AG08396 (cell line): ENCODE results near the gene ASCL4.
"Not testable (repeated sequence)": the region's sequence is repeated elsewhere in the genome, so short reads cannot be mapped to it uniquely, and the experiment has no call there.

Experiments
- DNase-seq: peaks from one replicate; pipeline ENCODE4 v3.0.0; 2012; ENCODE audit warnings: low spot score, mixed read lengths

ASCL4 gene, protein sequence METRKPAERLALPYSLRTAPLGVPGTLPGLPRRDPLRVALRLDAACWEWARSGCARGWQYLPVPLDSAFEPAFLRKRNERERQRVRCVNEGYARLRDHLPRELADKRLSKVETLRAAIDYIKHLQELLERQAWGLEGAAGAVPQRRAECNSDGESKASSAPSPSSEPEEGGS

DNA sequence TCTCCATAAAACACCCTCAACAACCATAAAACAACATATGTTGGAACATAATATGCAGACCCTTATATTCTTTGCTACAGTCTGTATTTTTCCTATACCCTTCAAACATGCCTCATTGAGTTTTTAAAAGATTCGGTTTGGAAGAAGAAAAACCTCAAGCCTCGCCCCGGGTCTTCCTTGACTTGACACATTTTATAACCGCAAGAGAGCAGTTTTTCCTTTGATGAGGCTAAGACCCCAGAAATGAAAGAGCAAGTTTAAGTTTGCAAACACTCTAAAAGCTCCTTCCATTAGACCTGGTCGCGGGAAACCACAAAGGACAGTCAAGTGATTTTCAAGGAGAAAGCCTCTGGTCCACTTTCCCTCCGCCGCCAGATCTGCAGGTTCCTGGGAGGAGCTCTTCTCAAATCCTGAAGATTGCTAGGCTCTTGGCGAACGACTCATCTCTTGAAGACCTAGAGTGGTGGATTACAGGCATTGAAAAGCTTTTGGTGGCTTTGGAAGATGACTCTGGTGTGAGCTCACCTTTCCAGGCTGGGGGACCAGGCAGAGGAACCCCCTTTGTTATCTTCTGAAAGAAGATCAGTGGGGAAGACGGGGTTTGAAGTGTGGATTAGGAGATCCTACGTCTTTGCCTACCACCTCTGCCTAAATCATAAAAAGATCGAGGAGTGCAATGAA lies at the start of gene ASCL4:
Gene ASCL4, plus strand, starts transcription at position 356 of the 681 bp plus-strand sequence. CDS start 515 bp downstream, outside the sequence.
- DNase-seq: no peak

DNA sequence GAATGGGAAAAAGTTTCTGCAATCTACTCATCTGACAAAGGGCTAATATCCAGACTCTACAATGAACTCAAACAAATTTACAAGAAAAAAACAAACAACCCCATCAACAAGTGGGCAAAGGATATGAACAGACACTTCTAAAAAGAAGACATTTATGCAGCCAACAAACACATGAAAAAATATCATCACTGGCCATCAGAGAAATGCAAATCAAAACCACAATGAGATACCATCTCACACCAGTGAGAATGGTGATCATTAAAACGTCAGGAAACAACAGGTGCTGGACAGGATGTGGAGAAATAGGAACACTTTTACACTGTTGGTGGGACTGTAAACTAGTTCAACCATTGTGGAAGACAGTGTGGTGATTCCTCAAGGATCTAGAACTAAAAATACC lies 47.2 kb upstream of the ASCL4 start:
- DNase-seq: not testable (repeated sequence)

DNA sequence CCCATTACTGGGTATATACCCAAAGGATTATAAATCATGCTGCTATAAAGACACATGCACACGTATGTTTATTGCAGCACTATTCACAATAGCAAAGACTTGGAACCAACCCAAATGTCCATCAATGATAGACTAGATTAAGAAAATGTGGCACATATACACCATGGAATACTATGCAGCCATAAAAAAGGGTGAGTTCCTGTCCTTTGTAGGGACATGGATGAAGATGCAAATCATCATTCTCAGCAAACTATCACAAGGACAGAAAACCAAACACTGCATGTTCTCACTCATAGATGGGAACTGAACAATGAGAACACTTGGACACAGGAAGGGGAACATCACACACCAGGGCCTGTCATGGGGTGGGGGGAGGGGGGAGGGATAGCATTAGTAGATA lies 46.8 kb upstream of the ASCL4 start:
- DNase-seq: not testable (repeated sequence)

DNA sequence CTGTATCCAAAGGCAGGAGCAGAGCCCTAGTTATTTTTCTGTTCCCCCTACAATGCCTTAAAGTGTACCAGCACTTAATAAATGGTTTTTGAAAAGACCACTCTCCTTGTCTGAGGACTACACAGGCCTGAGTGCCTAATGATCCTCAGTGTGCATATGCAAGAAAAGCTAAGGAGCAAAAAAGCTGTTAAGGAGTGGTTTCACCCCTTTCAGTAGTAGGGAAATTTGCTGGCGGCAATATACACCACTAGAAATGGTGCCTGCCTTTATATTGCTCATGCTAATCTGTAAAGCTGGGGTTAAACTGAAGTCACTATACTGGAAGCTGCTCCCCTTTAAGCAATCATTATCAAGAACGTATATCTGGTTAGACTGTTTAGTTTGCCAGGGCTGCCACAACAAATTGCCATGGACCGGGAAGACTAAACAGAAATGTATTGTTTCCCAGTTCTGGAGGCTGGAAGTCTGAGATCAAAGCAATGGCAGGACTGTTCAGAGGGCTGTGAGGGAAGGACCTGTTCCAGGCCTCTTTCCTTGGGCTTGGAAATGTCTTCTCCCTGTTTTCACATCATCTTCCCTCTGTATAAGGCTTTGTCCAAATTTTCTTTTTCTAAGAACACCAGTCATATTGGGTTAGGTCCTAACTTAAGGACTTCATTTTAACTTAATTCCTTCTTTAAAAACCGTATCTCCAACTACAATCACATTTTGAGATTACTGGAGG lies 43.7 kb upstream of the ASCL4 start:
- no peak for DNase-seq

DNA sequence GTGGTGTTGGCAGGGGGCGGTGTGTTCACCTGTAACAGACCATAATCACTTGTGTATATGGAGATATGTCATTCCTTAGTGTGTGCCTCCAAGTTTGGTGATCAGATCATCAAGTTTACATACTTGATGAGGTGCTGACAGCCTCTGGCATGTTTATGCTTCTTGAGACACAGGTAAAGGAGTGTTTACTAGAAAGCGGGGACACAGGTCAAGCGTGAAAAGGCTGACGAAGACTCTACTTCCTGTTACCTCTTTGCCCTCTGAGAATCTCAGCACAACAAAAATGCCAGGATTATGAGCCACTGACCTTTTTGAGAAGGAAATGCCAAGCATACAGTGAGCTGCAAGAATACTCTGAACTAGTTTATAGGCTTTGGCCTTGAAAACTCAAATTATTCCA lies 43.1 kb upstream of the ASCL4 start:
- no peak for DNase-seq

DNA sequence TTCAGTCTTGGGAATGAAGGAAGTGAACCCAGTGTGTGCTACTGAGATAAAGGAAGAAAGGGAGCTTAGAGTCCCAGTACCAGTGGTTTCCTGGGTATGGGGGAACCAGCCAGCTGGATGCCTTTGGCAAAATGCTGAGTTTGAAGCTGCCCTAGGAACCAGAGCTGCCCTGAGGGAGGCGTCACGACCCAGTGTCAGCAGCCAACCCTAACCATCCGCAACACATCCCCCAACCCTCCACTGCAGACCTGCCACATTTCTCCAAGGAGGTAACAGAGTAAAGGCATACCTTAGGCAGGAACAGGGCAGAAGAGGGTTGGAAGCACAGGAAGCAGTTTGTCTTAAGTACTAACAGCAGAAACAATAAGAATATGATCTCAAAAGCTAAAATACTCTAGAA lies 42.1 kb upstream of the ASCL4 start:
- DNase-seq: no peak

DNA sequence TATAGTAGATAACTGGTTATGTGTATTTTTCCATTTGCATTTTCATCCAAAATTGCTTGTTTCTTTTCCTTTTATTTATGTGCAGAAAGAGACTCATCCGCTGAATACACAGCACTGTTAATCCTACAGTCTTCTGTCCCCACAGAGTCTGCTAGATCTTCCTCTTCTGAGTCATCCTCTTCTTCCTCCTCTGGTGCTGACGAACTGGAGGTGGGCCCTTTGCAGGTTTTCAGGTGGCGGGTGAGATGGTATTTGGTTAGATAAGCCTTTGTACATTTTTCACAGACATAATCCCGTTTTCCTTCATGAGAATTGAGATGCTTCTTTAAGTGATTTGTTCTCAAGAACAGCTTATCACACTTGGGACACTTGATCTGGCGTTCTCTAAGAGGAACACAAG lies 40.4 kb upstream of the ASCL4 start:
- DNase-seq: no peak

DNA sequence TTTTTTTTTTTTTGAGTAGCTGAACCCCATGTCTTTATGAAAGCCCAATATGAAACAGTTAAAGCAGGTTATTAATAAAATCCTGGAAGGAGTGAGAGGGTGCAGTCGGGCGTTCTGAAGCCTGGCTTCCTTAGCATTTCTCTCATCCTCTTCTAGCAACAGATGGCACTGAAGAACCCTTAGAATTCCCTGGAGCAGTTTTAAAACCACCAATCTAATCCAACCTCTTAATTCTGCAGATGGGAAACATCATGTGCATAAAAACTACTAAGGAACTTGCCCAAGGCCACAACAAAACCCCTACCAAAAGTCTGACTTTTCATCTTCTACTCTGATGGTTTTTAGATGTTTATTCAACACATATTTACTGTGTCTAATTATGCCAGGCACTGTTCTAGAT lies 38.7 kb upstream of the ASCL4 start:
- no peak for DNase-seq

DNA sequence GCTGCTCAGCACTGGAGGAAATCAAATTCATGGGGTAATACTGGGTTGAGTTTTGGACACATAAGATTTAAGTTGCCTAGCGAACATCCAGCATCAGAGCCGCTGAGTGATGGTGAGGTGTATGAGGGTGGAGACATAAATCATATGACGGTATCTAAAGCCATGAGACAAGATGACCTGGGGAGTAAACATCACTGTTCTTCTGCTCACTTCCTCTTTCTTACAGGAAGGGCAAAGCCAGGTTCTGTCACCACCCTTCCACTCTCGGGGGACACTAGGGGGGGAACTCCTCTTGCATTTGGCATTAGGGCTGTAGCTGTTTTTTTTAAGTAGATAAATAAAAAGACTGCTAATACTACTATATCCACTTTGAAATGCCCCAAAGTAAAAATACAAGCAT lies 37.6 kb upstream of the ASCL4 start:
- no peak for DNase-seq

DNA sequence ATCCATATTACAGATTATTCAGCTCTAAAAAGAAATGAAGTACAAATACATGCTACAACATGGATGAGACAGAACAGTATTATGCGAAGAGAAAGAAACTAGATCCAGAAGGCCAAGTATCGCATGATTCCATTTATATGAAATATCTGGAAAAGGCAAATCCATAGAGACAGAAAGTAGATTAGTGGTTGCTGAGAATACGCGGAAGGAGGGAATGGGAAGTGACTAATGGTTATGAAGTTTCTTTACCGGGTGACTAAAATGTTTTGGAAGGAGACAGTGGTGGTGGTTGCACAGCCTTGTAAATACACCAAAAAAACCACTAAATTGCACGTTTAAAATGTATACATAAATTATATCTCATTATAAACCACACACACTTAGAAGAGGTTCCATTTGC lies 26.0 kb upstream of the ASCL4 start:
- peak; percentile 46 for DNase-seq

DNA sequence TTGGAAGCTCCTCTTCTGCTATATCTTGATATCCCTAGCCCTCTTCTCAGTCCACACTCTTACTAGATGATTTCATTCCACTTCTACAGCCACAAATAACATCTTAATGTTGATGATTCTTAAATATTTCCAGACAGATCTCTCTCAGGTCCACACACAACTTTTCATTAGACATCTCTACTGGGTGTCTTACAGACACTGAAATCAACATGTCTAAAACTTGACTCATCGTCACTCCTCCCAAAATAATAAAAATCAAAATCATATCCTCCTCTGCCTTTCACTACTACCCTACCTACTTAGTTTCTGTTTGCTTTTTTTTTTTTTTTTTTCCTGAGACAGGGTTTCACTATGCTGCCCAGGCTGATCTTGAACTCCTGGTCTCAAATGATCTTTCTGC lies 25.4 kb upstream of the ASCL4 start:
- DNase-seq: peak; percentile 21

DNA sequence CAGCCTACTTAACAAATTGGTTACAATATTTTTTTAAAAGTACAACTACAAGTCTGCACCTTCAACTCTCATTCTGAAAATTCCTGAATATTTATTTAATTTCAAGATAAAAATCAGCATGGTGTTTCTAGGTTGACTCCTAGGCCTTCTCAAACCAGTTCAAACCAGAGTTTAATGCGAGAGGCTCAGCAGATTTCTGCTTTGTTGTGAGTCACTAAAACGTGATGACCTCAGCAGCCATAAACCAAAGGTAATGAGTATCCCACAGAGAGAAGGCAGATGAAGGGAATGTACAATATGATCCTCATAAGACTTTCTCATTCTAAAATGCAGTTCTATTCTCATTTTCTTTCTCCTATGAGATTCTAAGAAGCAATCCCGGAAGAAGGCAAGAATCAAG lies 15.1 kb upstream of the ASCL4 start:
- peak; percentile 78 for DNase-seq

DNA sequence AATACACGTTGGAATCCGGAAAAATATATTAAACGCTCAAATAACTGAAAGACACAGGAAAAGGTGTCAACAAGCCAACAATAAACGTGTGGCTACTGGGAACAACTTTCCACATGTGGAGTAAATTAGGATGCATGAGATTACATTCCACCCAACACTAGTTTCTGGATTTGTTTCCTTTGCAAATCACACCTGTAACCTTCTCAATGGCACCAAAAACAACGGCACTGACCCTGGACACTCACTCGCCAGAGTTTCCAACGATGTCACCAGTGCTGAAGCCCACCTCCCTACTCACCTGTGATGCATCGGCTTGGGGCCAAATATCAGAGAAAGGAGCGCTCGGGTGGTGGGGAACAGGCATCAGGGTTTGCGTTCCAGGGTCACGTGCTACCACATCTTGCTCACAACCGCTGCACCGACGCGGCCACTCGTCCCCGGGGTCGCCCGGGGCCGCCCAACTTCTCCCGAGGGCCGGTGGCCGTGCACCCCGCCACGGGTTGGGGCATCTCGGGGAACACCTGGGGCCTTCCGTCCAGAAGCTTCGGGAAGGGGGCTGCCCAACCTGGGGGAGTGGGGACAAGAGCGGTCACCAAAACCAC lies 14.2 kb upstream of the ASCL4 start:
- DNase-seq: peak; percentile 33

DNA sequence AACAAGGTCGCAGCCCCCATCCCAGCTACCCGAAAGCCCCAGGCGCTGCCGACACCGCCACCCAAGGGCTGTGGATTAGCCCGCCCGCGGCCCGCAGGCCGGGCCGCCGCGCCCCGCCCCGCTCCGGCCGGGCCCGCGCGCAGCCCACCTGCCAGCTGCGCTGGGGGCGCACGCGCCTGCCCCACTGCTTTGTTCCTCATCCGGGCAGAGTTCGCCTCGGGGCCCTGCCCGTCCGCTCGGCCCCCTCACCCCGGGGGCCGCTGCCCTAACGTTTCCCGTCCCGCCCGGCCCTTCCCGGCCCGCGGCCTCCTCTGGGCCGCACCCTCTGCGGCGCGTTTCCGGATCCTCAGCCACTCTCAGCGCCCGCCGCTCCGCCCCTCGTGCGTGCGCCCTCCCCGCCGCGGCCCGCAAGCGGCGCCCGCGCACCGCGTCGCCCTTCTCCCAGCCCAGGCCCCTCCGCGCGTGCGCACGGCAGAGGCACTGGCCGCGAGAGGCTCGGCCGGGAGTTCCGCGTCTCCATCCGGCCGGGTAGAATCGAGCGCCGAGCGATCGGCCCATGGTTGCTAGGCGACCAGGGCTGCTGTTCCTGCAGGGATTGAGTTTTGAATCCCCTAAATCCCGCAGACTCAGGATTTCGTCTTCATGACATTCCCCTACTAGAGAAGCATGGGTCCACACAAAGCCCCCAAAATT lies 13.5 kb upstream of the ASCL4 start, which contains the start of gene PRDM4:
Gene PRDM4, minus strand, starts transcription at position 329 of the 693 bp plus-strand sequence. CDS start 622 bp downstream, outside the sequence.
- DNase-seq: peak; percentile 99

DNA sequence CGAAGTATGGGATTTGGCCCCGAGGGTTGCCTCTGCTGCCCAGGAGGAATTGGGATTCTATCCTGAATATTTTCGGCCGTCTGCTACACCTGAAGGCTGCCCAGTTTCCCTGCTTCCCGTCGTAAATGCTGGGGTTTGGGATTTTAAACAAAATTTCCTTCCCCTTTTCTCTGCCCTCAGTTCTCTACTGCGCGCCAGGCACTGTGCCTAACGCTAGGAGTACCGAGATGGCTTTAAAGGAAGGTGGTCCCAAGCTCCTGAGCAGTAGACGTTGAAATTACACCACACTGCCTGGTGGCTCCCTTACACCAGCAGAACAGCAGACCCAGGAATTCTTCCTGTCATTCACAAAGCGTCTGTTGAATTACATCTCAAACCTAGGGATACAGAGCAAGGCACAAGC lies 13.0 kb upstream of the ASCL4 start:
- DNase-seq: no peak

DNA sequence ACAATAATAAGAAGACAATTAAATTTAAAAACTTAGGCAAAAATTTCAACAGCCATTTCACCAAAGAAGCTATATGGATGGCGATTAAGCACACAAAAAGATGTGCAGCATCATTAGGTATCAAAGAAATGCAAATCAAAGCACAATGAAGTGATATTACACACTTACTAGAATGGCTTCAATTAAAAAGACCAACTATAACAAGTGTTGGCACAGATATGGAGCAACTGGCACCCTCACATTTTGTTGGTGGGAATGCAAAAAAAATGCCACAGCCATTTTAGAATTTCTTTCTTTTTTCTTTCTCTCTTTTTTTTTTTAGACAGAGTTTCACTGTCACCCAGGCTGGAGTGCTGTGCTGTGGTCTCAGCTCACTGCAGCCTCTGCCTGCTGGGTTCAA lies 11.6 kb upstream of the ASCL4 start:
- DNase-seq: no peak

DNA sequence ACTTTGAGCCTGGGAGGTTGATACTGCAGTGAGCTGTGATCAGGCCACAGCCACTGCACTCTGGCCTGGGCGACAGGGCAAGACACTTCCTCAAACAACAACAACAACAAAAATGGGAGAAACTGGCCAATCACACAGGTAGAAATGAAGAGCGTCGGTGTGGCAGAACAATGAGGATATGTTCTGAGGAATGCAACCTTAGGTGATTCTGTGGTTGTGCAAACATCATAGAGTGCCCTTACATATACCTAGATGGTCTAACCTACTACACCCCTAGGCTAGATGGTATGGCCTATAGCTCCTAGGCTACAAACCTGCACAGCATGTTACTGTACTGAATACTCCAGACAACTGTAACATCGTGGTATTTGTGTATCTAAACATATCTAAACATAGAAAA lies 9.9 kb upstream of the ASCL4 start:
- no peak for DNase-seq

DNA sequence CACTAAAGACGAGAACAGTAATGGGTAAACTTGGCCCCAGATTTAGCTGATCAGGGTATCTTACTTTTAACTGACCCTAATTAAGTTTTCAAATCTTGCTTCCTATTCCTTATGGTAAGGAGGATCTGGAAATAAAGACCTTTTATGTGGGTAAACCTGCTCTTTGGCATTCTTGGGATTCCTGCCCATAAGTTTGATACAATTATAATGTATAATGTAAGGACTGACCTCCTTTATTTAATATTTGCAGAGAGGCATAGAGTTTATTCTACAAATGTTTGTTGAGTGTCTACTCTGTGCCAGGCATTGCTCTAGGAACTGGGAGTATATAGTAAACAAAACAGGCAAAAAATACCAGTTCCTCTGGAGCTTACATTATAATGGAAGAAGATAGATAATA lies 9.2 kb upstream of the ASCL4 start:
- no peak for DNase-seq

DNA sequence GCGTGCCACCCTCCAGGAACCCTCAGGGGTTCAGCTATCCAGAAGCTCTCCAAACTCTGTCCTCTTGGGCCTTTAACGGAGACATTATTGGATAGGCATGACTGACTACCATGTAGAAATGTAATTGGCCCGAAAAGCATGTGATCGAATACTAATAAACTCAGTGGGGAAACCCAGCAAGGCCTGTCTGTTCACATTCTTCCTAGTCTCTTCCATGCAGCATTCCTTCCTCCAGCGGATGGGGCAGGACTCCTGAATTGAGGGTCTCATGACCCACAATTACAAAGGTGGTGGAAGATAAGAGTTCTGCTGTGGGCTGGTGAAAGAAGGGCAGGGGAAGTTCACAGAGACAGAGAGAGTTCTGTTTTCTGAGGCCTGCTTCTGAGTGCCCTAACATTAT lies 7.0 kb upstream of the ASCL4 start:
- DNase-seq: no peak

DNA sequence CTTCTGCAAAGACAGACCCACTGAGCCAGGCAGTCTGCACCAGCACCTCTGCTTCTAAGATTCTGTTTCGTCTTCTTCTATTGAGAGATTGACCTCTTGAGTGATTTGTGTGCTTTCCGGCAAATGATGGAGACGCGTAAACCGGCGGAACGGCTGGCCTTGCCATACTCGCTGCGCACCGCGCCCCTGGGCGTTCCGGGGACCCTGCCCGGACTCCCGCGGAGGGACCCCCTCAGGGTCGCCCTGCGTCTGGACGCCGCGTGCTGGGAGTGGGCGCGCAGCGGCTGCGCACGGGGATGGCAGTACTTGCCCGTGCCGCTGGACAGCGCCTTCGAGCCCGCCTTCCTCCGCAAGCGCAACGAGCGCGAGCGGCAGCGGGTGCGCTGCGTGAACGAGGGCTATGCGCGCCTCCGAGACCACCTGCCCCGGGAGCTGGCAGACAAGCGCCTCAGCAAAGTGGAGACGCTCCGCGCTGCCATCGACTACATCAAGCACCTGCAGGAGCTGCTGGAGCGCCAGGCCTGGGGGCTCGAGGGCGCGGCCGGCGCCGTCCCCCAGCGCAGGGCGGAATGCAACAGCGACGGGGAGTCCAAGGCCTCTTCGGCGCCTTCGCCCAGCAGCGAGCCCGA lies 703 bp downstream of the ASCL4 start:
- no peak for DNase-seq

DNA sequence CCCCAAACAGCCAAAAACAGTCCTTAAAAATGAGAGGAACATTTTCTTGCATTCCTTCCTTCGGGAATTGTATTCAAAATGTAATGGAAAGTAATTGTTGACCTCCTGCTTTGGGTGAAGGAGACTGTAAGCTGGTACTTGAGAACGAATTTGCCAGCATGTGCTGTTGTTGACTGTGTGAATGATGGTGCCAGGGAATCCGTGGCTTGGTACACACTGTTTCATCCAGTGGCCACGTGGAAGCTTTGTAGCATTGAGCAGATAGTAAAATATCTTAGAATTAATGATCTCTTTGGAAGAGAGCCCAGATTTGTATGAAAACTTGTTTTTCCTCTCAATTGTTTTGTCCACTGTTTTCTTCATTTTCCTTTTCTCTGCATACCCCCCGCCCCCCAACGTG lies 1.7 kb downstream of the ASCL4 start:
- DNase-seq: no peak
